ENCODE results near the gene EFHD2. TPM values are rescaled to one million over a fixed set of nuclear protein-coding genes. Genes with fewer than 3 reads are reported as not detected.
"Not testable (repeated sequence)": the region's sequence is repeated elsewhere in the genome, so short reads cannot be mapped to it uniquely, and the experiment has no call there.

EFHD2 gene
- total RNA-seq, 1 donor from 2014 or later, result 108 TPM

DNA sequence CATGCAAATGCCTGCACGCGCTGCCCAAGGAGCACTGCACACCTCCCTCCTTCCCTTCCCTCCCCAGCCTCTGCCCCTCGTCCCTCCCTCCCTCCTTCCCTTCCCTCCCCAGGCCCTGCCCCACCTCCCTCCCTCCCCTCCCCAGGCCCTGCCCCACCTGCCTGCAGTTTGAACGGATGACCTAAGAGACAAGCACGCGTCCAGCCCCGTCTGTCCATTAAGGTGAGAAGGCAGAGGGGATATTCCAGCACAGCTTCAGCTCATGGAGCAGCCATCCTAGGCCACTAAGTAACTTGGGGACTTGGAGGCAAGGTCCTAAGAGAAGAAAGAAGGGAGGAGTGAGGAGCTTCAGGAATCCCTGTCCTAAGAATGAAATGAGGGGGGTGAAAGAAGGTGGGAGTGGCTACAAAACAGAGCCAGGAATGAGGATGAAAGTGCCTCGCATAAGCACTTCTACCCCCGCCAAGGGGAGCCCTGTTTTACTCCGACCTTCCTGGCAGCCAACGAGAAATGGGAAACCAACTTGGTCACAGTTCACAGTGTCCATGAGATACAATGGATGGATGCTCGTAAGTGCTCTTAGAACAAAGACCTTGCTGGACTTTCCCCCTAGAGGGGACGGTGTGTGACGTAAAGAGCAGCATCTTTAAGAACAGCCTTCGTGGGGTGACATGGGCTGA, 21.3 kb upstream of the EFHD2 start:
- no peak for DNase-seq (ENCODE audit: low spot score)

DNA sequence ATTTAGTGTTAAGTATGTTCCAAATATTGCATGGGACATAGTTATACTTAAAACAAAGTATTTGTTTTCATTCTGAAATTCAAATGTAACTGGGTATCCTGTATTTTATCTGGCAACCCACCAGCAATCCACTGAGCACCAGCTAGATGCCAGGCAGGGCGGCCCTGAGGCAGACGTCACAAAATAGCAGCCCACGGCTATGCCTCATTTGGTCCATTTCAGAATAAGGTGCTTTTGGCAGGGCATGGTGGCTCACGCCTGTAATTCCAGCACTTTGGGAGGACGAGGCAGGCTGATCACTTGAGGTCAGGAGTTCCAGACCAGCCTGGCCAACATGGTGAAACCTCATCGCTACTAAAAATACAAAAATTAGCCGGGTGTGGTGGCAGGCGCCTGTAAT, 19.9 kb upstream of the EFHD2 start:
- DNase-seq (ENCODE audit: low spot score), result not testable (repeated sequence)

DNA sequence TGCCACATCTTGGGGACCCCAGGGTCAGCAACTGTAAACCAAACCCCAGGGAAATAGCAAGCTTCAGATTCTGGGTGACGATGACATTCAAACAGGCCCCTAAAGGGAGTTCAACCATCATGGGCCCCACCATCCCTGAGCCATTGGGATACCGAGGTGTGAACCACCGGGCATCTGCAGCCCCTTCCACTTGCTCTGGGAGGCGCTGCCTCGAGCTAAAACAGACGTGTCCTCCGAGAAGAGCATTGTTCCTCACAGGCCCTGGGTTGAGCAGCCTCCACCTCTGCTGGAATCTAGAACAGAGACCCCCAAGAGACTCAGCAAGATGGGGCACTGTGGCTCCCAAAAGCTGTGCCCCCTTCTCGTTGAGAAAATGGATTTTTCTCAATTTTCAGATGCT, 19.0 kb upstream of the EFHD2 start:
- DNase-seq (ENCODE audit: low spot score), result no peak

DNA sequence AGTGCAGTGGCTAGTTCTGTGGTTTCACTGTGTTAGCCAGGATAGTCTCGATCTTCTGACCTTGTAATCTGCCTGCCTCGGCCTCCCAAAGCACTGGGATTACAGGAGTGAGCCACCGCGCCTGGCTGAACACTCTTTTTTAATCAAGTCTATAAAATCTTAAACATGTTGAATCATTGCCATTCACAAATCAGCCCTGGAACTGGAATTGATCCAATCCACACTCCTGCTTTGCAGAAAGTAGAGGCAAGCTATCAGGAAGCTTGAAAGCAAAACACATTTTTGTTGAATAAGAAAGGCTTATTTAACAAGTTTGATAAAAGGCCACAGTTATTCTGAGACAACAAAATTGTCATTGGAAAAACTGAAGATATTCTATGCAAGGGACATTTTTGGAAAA, 18.3 kb upstream of the EFHD2 start:
- DNase-seq (ENCODE audit: low spot score), result no peak

DNA sequence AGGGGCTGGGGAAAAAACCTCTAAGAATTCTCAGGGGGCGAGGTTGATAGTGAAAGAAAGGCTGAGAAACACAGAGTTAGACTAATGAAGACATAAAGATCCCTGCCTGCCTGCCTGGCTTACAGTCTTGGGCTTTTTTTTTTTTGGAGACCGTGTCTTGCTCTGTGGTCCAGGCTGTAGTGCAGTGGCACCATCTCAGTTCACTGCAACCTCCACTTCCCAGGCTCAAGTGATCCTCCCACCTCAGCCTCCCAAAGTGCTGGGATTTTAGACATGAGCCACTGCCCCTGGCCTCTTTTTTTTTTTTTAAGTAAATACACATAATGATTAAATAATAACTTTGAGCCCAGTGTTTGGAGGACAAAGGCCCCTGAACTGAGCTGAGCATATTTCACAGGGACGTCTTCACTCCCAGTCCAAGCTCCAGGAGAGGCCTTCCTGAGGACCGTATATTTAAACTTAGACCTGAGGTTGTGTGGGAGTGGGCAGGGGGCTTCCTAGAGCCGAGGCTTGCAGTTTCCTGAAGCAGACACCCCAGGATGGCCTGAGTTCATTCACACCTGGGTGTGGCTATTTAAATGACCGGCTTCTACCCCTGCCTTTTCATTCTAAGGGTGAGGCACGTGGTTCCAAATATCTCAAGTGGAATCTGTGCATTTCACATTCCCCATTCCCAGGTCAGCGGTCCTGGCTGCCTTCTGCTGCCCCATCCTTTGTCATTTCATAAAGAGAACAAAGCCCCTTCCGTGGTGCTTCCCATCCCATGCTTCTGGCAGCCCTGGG, 16.0 kb upstream of the EFHD2 start:
- DNase-seq (ENCODE audit: low spot score), result no peak

DNA sequence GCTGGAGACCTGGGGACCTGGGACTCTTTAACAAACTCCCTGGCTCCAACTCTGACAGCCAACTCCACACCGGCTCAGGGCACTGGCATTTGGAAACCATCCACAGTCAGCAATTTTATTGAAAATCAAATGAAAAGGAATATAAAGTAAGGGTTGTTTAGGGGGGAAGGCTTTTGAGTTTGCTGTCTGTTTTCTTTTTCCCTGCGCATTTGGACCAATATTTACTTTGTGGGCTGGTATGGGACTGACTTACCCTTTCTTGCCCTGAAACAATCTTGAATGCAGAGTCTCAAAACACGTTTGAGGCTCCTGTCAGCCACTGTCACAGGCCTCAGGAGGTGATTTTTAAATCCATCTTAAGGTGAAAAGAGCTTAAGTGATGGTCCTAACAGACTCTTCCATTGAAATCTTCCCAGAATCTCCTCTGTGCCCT, 15.4 kb upstream of the EFHD2 start:
- no peak for DNase-seq (ENCODE audit: low spot score)

DNA sequence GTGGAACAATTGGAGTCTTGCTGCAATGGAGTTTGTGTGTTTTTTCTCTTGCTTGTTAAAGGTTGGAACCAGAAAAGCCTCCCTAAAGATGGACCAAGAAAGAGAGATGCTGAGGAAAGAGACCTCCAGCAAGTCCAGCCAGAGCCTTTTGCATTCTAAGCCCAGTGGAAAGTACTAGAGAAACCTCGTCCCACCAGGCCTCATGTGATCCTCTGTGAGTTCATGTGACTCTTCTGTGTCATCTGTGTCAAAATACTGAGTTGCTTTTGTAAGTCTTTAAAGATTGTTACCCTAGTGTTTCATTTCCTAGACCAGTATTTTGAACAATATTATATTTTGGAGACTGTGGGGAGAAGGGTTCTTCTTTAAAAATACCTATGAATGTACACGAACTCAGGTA, 12.5 kb upstream of the EFHD2 start:
- DNase-seq (ENCODE audit: low spot score), result no peak

DNA sequence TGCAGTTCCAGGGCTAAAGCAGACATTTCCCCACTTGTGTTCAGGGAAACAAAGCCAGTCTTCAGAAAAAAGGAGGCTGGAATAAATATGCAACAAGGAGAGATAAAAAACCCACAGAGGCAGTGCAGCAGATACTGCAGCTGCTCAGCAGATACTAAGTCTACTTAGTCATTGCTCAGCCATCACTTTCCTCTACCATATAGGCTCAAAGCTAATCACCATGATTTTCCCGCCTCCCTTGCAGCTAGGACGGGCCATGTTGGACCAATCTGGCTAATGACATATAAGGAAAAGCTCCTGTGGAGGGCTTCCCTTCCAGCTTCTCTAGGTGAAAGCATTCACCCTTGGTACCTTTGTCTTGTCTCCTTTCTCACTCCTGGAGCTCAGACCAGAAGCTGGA, 10.0 kb upstream of the EFHD2 start:
- DNase-seq (ENCODE audit: low spot score), result no peak

DNA sequence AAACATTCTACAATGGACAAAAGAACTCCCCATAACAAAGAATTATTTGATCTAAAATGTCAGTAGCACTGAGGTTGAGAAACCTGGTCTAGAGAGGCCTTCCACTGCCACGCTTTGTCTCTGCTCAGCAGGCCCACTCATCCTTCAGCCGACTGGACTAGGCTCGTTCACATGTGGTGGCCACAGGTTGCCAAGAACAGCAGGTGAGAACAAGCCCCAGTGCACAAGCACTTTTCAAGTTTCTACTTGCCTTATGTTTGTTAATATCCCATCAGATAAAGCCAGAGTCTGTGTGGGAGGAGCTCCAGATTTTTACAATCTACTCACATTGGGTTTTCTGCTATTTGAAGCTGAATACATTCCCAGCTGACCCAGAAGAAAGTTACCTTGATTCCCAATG, 9.1 kb upstream of the EFHD2 start:
- no peak for DNase-seq (ENCODE audit: low spot score)

DNA sequence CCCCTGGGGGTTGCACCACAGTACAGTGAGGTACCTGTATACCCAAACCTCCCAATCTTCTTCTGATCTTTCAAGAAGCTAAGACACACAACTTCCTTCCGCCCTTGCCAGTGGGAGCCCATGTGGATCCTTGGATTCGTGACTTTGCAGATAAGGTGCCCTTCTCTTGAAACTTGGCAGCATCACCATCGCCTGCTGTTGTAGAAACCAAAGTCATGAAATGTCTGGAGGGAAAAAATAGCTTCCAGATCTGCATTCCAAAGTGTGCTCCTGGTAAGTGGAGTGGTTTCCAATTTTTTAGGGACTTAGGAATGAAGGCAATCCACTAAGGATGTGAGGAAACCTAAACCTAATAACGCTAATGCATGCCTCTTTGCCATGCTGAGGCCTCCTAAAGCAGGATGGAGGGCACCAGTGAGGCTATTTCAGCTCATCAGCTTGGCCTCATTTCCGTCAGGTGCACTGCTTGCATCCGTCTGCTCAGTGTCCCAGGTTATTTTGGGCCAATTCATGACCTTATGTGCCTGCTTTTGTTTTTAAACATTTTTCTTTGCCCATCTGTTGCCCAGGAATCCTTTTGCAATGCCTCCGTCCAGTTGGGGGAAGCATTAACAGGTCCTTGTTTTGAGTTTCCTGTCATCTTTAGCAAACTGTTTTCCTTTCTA, 8.2 kb upstream of the EFHD2 start:
- no peak for DNase-seq (ENCODE audit: low spot score)

DNA sequence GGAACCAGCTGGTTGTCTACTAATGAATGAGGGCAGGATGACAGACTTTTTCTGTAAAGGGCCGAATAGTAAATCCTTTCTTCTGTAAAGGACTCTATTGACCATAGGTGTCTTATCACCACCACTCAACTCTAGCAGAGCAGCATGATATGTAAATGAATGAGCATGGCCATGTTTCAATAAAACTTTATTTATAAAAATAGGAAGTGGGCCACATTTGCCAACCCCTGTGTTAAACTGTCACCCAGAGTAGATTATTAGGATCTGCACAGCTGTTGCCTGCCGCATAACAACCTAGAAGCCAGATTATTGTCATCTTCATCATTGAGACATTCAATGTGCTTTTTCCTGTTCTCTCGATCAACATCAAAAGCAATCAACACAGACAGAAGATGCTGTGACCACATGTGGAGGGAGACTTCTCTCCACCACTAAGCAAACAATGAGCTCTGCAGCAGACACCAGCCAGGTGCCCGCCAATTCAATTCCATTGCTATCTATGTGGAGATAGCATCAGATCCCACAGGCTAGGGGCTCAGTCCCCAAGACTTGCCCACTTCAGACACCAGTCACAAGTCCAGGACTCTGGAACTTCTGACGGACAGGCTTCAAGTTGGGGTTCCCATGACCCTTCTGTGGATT, 6.8 kb upstream of the EFHD2 start:
- no peak for DNase-seq (ENCODE audit: low spot score)

DNA sequence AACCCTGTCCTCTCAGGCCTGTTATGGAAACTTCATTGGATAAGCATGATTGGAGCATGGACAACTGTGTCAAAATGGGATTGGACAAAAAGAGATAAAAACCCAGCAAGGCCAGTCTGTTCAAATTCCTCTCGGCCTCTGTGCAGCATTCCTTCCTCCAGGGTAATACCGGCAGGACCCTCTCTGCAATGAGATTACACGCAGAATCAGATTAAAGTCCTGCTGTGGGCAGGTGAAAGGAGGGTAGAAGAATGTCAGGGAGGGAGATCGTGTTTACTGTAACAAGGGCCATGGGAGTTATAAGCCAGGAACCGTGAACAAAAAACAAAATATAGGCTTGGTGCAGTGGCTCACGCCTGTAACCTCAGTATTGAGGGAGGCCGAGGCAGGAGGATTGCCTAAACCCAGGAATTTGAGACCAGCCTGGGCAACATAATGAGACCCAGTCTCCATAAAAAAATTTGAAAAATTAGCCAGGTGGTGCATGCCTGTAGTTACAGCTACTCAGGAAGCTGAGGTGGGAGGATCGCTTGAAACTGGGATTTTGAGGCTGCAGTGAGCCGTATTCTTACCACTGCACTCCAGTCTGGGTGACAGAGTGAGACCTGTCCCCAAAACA, 5.6 kb upstream of the EFHD2 start:
- no peak for DNase-seq (ENCODE audit: low spot score)

DNA sequence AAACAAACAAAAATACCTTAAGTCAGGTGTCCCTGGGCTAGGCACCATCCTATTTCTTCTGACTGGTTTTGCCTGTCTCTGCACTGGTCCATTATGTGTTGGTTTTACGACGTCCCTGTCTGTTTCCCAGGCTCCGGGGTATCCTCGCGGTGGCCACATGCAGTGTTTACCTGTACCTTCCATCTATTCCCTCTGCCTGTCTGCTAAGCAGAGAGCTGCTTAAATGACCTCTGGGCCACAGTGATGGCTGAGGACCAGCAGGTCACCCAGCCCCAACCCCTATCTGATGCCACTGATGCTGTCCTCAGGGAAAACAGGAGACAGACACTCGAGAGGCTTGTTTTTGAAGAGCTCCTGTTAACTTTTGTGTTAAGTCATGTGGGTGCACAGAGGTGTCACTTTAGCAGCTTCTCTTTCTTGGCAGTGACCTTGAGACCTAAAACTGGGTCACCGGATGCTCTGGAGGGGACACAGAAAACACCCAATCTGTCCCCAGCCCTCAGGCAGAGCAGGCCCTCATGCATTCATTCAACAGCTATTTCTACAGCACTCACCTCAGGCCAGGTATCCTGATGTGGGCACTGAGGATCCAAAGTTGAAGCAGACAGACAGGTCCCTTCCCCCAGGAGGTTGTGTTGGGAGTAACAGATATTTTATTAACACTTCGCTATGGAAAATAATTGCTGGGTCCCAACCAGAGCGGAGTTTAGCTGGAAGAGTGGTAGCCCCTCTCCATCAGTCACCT, 4.4 kb upstream of the EFHD2 start:
- no peak for DNase-seq (ENCODE audit: low spot score)

DNA sequence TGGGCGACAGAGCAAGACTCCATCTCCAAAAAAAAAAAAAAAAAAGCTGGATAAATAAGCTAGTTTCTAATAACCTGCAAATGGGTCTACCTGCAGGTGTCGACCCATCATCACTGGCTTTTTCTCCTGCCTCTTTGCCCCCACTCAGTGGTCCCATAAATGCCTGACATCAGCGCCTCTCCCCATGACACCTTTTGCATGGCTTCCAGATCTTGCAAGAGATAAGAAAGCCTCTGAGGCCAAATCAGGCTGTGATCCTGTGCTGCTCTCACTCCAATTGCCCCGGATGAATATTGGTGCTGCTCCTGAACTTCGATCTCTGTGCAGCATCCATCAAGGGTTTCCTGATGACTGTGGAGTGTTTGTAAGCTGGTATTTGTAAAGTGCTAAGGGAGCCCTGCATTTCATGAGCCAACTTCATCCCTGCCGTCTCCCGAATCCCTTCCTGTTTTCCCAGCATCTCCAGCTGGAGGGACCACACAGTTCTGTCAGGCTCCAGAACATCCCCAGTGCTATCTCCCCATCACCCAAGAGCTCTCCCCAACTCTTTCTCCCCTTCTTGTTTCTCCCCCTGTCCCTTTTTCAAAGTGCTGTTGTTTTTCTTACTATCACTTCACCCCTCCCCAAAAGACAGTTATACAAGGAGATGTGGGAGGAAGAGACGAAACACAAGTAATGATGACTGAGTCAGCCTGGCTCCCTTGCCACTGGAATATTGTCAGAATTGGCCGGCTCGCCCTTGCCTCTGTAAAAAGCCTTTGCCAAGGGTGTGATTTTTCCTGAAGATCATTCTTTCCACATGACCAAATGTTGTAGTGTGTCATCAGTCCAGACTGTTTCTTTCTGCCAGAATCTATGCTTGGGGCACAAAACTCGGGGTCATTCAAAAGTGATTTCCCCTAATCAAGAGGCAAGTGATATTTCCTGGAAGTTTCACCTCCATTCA, 2.8 kb upstream of the EFHD2 start:
- DNase-seq (ENCODE audit: low spot score), result no peak

DNA sequence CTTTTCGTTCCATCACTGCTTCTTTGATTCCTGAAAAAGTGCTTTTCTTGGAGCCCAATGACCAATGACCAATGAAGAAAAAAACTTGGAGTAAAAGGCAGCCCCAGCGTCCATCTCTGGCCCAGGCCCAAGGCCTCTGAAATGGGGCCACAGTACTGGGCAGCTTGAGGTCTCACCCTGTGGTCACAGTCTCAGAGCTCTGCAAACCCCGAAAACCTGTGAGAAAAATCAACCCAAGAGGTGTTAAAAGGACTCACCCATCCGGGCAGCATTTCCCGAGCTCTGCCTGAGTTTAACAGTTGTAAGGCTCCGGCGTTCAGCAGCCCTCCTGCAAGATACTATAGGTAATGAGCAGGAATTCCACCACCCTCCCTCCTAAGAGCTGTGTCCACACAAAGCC, 2.1 kb upstream of the EFHD2 start:
- DNase-seq (ENCODE audit: low spot score), result no peak

DNA sequence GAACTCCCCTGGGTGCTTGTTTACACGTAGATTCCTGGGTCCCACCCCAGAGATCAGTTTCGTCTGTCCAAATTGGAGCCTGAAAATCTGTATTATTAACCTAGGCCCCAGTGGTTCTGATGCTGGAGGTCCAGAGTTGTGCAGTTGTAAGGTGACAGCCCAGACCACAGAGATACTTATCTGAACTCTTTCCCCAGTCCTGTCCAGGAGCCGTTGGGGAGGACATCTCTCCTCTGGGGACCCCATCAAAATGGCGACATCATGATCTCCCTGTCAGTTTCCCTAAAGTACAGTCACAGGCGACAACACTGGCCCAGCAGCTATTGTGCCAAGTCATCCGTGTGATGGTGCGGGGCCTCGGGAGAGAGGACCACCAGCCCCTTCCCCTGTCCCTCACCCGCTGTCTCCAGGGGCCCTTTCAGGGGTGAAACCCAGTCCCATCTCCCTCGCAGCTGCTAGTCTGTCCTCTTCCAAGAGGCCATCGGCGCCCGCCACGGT, 749 bp upstream of the EFHD2 start:
- DNase-seq (ENCODE audit: low spot score), result no peak

DNA sequence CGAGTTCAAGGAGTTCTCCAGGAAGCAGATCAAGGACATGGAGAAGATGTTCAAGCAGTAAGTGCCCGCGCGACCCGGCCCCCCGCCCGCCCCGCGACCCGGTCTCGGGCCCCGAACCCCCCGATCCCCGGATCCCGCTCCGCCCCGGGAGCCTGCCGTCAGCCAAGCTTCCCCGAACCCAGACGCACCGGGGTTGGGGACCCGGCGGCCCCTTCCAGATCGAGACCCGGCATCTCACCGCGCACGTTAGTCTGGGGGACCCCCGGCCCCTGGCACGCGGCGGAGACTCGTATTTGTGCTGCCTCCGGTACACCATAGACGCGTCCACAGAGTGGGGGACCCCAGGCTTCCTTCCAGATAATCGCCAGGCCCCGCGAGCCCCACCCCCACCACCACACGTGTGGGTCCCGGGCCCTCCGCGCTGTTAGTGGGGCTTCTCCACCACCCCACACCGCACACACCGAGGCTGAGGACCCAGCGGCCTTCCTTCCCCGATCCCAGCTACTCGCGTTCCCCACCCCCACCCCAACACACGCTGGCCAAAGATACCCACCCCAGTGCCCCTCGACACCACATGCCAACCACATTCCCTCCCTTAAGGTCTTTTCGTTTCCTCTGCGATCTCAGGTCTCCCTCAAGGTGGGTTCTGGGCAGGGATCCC, 665 bp downstream of the EFHD2 start:
- DNase-seq (ENCODE audit: low spot score), result no peak

DNA sequence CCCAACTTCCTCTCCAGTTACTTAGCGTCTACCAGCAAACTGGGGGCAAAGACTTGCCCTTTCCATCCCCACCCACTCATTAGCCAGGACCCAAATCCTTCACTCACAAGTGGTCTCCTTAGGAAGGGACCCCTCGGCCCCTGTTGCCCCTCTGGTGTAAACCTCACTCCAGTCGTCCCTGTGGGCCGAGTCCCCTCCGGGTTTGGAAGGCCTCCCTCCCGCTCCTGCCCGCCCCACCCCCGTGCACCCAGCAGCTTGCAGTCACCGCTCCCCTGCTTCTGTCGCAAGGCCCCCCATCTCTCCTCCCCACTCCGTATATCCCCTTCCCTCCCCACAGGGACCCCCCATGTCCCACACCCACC, 1.2 kb downstream of the EFHD2 start:
- no peak for DNase-seq (ENCODE audit: low spot score)

DNA sequence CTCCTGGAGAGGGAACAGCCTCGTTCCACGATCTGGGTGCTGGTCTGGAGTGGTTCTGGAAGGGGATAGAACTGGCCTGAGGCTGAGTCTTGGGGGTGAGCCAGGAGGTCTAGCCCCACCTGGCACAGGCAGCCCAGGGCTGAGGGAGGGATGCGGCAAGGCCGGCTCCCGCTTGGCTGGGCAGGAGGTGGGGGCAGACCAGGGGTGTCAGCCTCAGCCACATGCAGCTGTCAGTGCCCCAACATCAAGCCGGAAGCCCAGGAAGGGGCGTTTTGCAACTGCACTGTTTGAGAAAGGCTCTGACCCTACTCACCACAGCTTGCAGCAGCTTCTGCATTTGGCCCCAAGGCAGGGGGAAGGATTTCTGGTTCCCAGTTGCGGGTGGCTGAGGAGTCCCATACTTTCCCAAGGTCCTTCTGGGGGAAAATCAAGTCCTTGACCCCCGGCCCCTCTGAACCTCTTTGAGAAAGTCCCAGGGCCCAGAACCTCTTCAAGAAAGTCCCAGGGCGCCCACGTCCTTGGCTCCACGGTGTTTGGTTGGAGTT, 2.0 kb downstream of the EFHD2 start:
- no peak for DNase-seq (ENCODE audit: low spot score)
